Osteoblast (primary cell): ENCODE results near the gene FANCI. TPM values are rescaled to one million over a fixed set of nuclear protein-coding genes. Genes with fewer than 3 reads are reported as not detected.

ENCODE experiments used
- DNase-seq: peaks from one replicate; pipeline ENCODE4 v3.0.0; 2011; ENCODE audit warnings: low spot score, mixed read lengths; ENCODE audit not compliant: insufficient read length; ENCODE audit errors: missing footprints
- H2AFZ ChIP-seq: 2 replicates; pipeline ENCODE4 v1.6.0; 2011; ENCODE audit warnings: mild to moderate bottlenecking, low read length
- H3K27ac ChIP-seq: 2 replicates; pipeline ENCODE4 v1.5.1; 2011; ENCODE audit warnings: mild to moderate bottlenecking, low read depth, low read length, moderate library complexity
- H3K27me3 ChIP-seq: 2 replicates; pipeline ENCODE4 v1.6.0; 2012; ENCODE audit warnings: mild to moderate bottlenecking, control low read depth, inconsistent platforms, low read length, moderate library complexity; ENCODE audit not compliant: insufficient read depth
- H3K36me3 ChIP-seq: 2 replicates; pipeline ENCODE4 v1.5.1; 2011; ENCODE audit warnings: mild to moderate bottlenecking, low read length, control low read depth, moderate library complexity; ENCODE audit not compliant: insufficient read depth
- H3K4me1 ChIP-seq: 2 replicates; pipeline ENCODE4 v1.5.1; 2011; ENCODE audit warnings: mild to moderate bottlenecking, low read length, control low read depth, moderate library complexity; ENCODE audit not compliant: insufficient read depth
- H3K4me2 ChIP-seq: 2 replicates; pipeline ENCODE4 v1.6.0; 2011; ENCODE audit warnings: mild to moderate bottlenecking, low read length; ENCODE audit not compliant: insufficient read depth
- H3K4me3 ChIP-seq: fragments of 200-600 bp; sonication (generic); 3 replicates; pipeline ENCODE4 v1.5.1; 2012; ENCODE audit warnings: mild to moderate bottlenecking, low read length, inconsistent platforms; ENCODE audit not compliant: insufficient read depth
- H3K79me2 ChIP-seq: 2 replicates; pipeline ENCODE4 v1.6.0; 2012; ENCODE audit warnings: mild to moderate bottlenecking, low read length, control low read depth, inconsistent platforms; ENCODE audit not compliant: insufficient read depth
- H3K9me3 ChIP-seq: 2 replicates; pipeline ENCODE4 v1.5.1; 2011; ENCODE audit warnings: low read depth, low read length, control low read depth
- H4K20me1 ChIP-seq: 2 replicates; pipeline ENCODE4 v1.6.0; 2012; ENCODE audit warnings: mild to moderate bottlenecking, low read length, control low read depth; ENCODE audit not compliant: insufficient read depth
- CTCF ChIP-seq: IDR thresholded peaks from 2 replicates; pipeline ENCODE4 v1.5.1; 2011; ENCODE audit warnings: mild to moderate bottlenecking, low read depth, low read length, moderate library complexity; ENCODE audit errors: extremely low read depth
- total RNA-seq: library from RNA; depleted of rRNA; stranded (reverse); fragments of >200 nt; gene quantifications from 2 replicates; pipeline ENCODE4 v1.2.3, GENCODE V29; 2012

The FANCI gene
- total RNA-seq, 1 donor: 59.4 TPM

DNA sequence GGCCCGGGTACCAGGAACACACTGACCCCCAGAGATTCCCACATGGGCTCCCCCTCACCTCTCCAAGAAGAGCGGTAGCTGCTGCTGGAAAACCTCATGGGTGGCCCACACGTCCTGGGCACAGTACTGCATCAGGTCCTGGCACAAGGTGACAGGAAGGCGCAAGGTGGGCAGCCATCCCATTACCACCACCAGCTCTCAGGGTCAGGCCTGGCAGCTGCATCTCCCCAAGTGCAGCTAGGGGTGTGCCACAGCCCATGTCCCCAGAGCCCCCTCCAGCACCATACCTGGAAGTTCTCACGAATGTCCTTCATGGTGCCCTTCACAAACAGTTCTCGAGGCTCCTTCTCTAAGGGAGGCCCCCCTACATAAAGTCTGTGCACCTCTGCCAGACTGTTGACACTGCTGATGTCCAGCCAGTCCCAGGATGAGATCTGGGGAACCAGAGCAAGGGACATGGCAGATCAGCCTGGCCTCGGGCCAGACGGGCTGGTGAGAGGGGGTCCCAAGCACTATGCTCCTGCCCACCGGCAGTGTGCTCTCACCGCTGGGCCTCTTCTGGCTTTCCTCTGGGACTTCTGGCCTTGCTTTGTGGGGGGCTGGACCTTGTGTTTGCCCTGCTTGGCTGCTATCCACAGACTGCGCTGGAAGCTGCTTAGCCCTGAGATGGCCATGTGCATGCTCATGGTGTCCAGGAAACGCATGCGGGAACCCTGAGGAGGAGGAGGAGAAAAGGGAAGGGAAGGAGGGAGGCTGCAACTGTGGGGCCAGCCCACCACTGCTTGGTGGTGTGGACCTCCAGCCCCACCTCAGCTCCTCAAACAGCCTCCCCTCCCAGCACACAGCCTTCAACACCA lies 84.8 kb downstream of the FANCI start:
- H2AFZ ChIP-seq: no peak overlapping the region

GRCh38 chr15:89329329-89330084 lies 85.7 kb downstream of the FANCI start:
- no peak overlapping the region for H2AFZ ChIP-seq
- H3K9me3 ChIP-seq: no peaks in the 10 kb centered on the region
- H3K79me2 ChIP-seq: peaks cover 86% of the 10 kb centered on the region
- H3K4me2 ChIP-seq: no peak overlapping the region
- H4K20me1 ChIP-seq: peaks cover 65% of the 10 kb centered on the region
- no peak overlapping the region for H3K4me3 ChIP-seq
- H3K27ac ChIP-seq: no peak overlapping the region
- peaks cover 85% of the 10 kb centered on the region for H3K36me3 ChIP-seq
- no peak for TF ChIP-seq CTCF
- peak; percentile 56 for DNase-seq
- H3K4me1 ChIP-seq: peaks cover 27% of the 10 kb centered on the region
- H3K27me3 ChIP-seq: no peaks in the 10 kb centered on the region

More for the DNA sequence above, 84.8 kb downstream of the FANCI start:
- Histone ChIP-seq H3K4me3 (no peak overlapping the region), H3K36me3 (peaks cover 93% of the 10 kb centered on the region), H3K9me3 (no peaks in the 10 kb centered on the region), H3K27me3 (no peaks in the 10 kb centered on the region), H4K20me1 (peaks cover 63% of the 10 kb centered on the region), H3K4me1 (peaks cover 23% of the 10 kb centered on the region), H3K27ac (no peak overlapping the region), H3K79me2 (peaks cover 78% of the 10 kb centered on the region), H3K4me2 (no peak overlapping the region)
- TF ChIP-seq CTCF: no peak
- DNase-seq: peak; percentile 87

- Histone ChIP-seq H3K4me3 (no peak overlapping the region), H3K79me2 (peaks cover 86% of the 10 kb centered on the region), H3K4me1 (peaks cover 28% of the 10 kb centered on the region), H4K20me1 (peaks cover 65% of the 10 kb centered on the region), H3K27me3 (no peaks in the 10 kb centered on the region), H3K4me2 (no peak overlapping the region), H3K9me3 (no peaks in the 10 kb centered on the region), H2AFZ (no peak overlapping the region), H3K27ac (no peak overlapping the region), H3K36me3 (peaks cover 80% of the 10 kb centered on the region)
- TF ChIP-seq CTCF: no peak
- DNase-seq: peak; percentile 54
Measured at GRCh38 chr15:89330119-89330518, 86.3 kb downstream of the FANCI start.
